PC-3 (cell line): ENCODE results near the gene DISC1.

Experiments
- CTCF ChIP-seq: fragments of 300-600 bp; sonication (generic); conservative IDR thresholded peaks from 2 replicates; pipeline ENCODE4 v1.5.1; 2017; ENCODE audit warnings: antibody characterized with exemption, low read depth, mild to moderate bottlenecking, low read length
- EZH2phosphoT487 ChIP-seq: fragments of 300-600 bp; sonication (generic); IDR thresholded peaks from 2 replicates; pipeline ENCODE4 v1.6.1; 2018; ENCODE audit warnings: mild to moderate bottlenecking, antibody characterized with exemption, low read length, borderline replicate concordance

GRCh38 chr1:232033285-232033684 lies 406.7 kb downstream of the DISC1 start:
- TF ChIP-seq CTCF (no peak), EZH2phosphoT487 (no peak)
